CD4-positive, CD25-positive, alpha-beta regulatory T cell (primary cell): ENCODE measurements around the gene UNC93B1. TPM values are rescaled to one million over a fixed set of nuclear protein-coding genes. Genes with fewer than 3 reads are reported as not detected.
A peak's percentile ranks its signal among the peaks of the same experiment; 100 is the strongest.

ENCODE experiments used
- ATAC-seq, 2 donors: fragments of 150-1000 bp; cut with Tn5 transposase; one replicate each; pipeline ENCODE4 v1.10.0; 2021; ENCODE audit warnings: low read depth in 2 of 2, moderate number of reproducible peaks in 2 of 2, moderate library complexity in 1 of 2
- DNase-seq, 3 donors: peaks; one replicate each; pipeline versions ENCODE4 v3.0.0 to v3.0.0-alpha.2; 2012 to 2022; ENCODE audit warnings: mixed read lengths in 1 of 3
- H3K27ac ChIP-seq: one replicate; pipeline ENCODE4 v1.7.0; 2013; ENCODE audit warnings: mild to moderate bottlenecking, low read length; ENCODE audit not compliant: insufficient read depth, poor library complexity, severe bottlenecking
- H3K27me3 ChIP-seq: one replicate; pipeline ENCODE4 v1.7.0; 2013; ENCODE audit warnings: low read length; ENCODE audit not compliant: control insufficient read depth, insufficient read depth
- H3K36me3 ChIP-seq: one replicate; pipeline ENCODE4 v1.7.0; 2013; ENCODE audit warnings: mild to moderate bottlenecking, low read length, moderate library complexity; ENCODE audit not compliant: control insufficient read depth, insufficient read depth
- H3K4me1 ChIP-seq: 2 replicates; pipeline ENCODE4 v1.7.0; 2013; ENCODE audit warnings: mild to moderate bottlenecking, low read length; ENCODE audit not compliant: insufficient read depth, control insufficient read depth, poor library complexity, severe bottlenecking
- H3K4me3 ChIP-seq: one replicate; pipeline ENCODE4 v1.7.0; 2013; ENCODE audit warnings: low read depth, mild to moderate bottlenecking, low read length, moderate library complexity
- H3K9me3 ChIP-seq, 2 experiments: 1 replicate in 1 of 2; 2 replicates in 1 of 2; pipeline ENCODE4 v1.7.0; 2013; ENCODE audit warnings: low read length in 2 of 2, mild to moderate bottlenecking in 1 of 2, moderate library complexity in 1 of 2; ENCODE audit not compliant: control insufficient read depth in 2 of 2
- H3K27ac Mint-ChIP-seq, 3 donors: one replicate each; pipeline ENCODE4 v1.8.0; 2020 to 2022; ENCODE audit warnings: mild to moderate bottlenecking in 3 of 3, mixed read lengths in 3 of 3, moderate library complexity in 2 of 3
- H3K27me3 Mint-ChIP-seq: one replicate; pipeline ENCODE4 v1.8.0; 2022; ENCODE audit warnings: mild to moderate bottlenecking, mixed read lengths
- H3K36me3 Mint-ChIP-seq: one replicate; pipeline ENCODE4 v1.8.0; 2020; ENCODE audit warnings: mixed read lengths
- H3K4me1 Mint-ChIP-seq, 4 donors: one replicate each; pipeline ENCODE4 v1.8.0; 2020 to 2022; ENCODE audit warnings: mixed read lengths in 4 of 4, mild to moderate bottlenecking in 1 of 4
- H3K4me3 Mint-ChIP-seq, 4 donors: one replicate each; pipeline ENCODE4 v1.8.0; 2020 to 2022; ENCODE audit warnings: mild to moderate bottlenecking in 4 of 4, mixed read lengths in 4 of 4, moderate library complexity in 3 of 4
- H3K9me3 Mint-ChIP-seq, 7 donors: one replicate each; pipeline ENCODE4 v1.8.0; 2020 to 2022; ENCODE audit warnings: mixed read lengths in 7 of 7, mild to moderate bottlenecking in 3 of 7, moderate library complexity in 2 of 7
- polyA plus RNA-seq, 4 donors: library from polyadenylated mRNA; unstranded; fragments of 300-500 nt; fragmentation: Illumina TruSeq; gene quantifications; one replicate each; pipeline ENCODE4 v1.2.3, GENCODE V29; 2021
- total RNA-seq: library from RNA; stranded (reverse); gene quantifications from one replicate; pipeline ENCODE4 v1.2.3, GENCODE V29; 2022

UNC93B1 gene
- total and polyA plus RNA-seq, 5 donors from 2014 or later: 12.8 to 19.0 (median 14.2) TPM

- no peaks in the 10 kb centered on the region for H3K9me3 ChIP-seq
- H3K9me3 Mint-ChIP-seq: peaks cover 0 to 3% (median 0%) of the 10 kb centered on the region in 7 donors
- H3K36me3 Mint-ChIP-seq: peaks cover 9% of the 10 kb centered on the region
- DNase-seq (no peak), ATAC-seq (no peak)
- no peaks in the 10 kb centered on the region for H3K4me1 ChIP-seq
- H3K36me3 ChIP-seq: peaks cover 58% of the 10 kb centered on the region
- H3K27me3 ChIP-seq: no peaks in the 10 kb centered on the region
- H3K4me1 Mint-ChIP-seq: no peaks in the 10 kb centered on the region
- no peak overlapping the region for H3K4me3 Mint-ChIP-seq
- H3K4me3 ChIP-seq: no peak overlapping the region
- H3K27me3 Mint-ChIP-seq: no peaks in the 10 kb centered on the region
- no peak overlapping the region for H3K27ac ChIP-seq
- H3K27ac Mint-ChIP-seq: no peak overlapping the region
Observed at GRCh38 chr11:68048681-68049508, 45.0 kb upstream of the UNC93B1 start.

- H3K4me1 Mint-ChIP-seq: no peaks in the 10 kb centered on the region
- no peak overlapping the region for H3K4me3 Mint-ChIP-seq
- peaks cover 0 to 3% (median 0%) of the 10 kb centered on the region in 7 donors for H3K9me3 Mint-ChIP-seq
- no peak for ATAC-seq
- Histone ChIP-seq H3K36me3 (peaks cover 56% of the 10 kb centered on the region), H3K4me1 (no peaks in the 10 kb centered on the region), H3K27me3 (no peaks in the 10 kb centered on the region), H3K27ac (no peak overlapping the region), H3K9me3 (no peaks in the 10 kb centered on the region), H3K4me3 (no peak overlapping the region)
- H3K36me3 Mint-ChIP-seq: peaks cover 9% of the 10 kb centered on the region
- peak overlapping the region in 1 of 3 donors; percentile 42 for H3K27ac Mint-ChIP-seq
- no peak for DNase-seq
- no peaks in the 10 kb centered on the region for H3K27me3 Mint-ChIP-seq
Observed at GRCh38 chr11:68047437-68048290, 43.8 kb upstream of the UNC93B1 start.

DNA sequence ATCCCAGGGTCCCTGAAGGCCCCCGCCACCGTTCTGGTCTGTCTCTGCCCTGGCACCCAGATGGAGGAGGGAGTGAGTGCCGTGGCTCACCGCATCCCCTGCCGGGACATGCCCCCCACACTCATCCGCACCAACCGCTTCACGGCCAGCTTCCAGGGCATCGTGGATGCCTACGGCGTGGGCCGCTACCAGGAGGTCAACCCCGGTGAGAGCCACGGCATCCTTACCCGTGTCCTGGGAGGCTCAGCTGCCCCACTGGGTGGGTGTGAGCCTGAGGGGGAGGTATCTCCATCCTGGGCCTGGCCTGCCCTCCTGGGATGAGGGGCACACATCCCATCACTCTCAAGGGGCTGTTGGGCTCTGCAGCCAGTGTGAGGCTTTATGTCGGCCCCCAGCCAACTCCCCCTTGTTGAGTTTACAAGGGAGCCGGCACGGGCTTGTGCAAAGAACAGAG, 41.0 kb upstream of the UNC93B1 start:
- Histone ChIP-seq H3K4me1 (peaks cover 19% of the 10 kb centered on the region), H3K27ac (no peak overlapping the region), H3K27me3 (no peaks in the 10 kb centered on the region), H3K9me3 (no peaks in the 10 kb centered on the region), H3K4me3 (no peak overlapping the region), H3K36me3 (peaks cover 38% of the 10 kb centered on the region)
- H3K4me3 Mint-ChIP-seq: peak overlapping the region in 1 of 4 donors; percentile 73
- no peaks in the 10 kb centered on the region for H3K9me3 Mint-ChIP-seq
- peaks cover 3% of the 10 kb centered on the region for H3K36me3 Mint-ChIP-seq
- H3K27ac Mint-ChIP-seq: peak overlapping the region in 1 of 3 donors; percentile 20
- H3K27me3 Mint-ChIP-seq: no peaks in the 10 kb centered on the region
- H3K4me1 Mint-ChIP-seq: peaks cover 0 to 11% (median 2%) of the 10 kb centered on the region in 4 donors
- ATAC-seq: no peak
- no peak for DNase-seq

- no peaks in the 10 kb centered on the region for H3K9me3 ChIP-seq
- ATAC-seq (no peak), DNase-seq (no peak)
- no peak overlapping the region for H3K4me3 ChIP-seq
- H3K4me1 ChIP-seq: peaks cover 25% of the 10 kb centered on the region
- peak overlapping the region in 1 of 4 donors; percentile 76 for H3K4me3 Mint-ChIP-seq
- H3K27ac Mint-ChIP-seq: no peak overlapping the region
- H3K36me3 ChIP-seq: peaks cover 33% of the 10 kb centered on the region
- H3K4me1 Mint-ChIP-seq: peaks cover 0 to 13% (median 3%) of the 10 kb centered on the region in 4 donors
- no peak overlapping the region for H3K27ac ChIP-seq
- H3K27me3 ChIP-seq: no peaks in the 10 kb centered on the region
- H3K36me3 Mint-ChIP-seq: peaks cover 3% of the 10 kb centered on the region
- H3K27me3 Mint-ChIP-seq: no peaks in the 10 kb centered on the region
- no peaks in the 10 kb centered on the region for H3K9me3 Mint-ChIP-seq
Observed at GRCh38 chr11:68044145-68044813, 40.4 kb upstream of the UNC93B1 start.

DNA sequence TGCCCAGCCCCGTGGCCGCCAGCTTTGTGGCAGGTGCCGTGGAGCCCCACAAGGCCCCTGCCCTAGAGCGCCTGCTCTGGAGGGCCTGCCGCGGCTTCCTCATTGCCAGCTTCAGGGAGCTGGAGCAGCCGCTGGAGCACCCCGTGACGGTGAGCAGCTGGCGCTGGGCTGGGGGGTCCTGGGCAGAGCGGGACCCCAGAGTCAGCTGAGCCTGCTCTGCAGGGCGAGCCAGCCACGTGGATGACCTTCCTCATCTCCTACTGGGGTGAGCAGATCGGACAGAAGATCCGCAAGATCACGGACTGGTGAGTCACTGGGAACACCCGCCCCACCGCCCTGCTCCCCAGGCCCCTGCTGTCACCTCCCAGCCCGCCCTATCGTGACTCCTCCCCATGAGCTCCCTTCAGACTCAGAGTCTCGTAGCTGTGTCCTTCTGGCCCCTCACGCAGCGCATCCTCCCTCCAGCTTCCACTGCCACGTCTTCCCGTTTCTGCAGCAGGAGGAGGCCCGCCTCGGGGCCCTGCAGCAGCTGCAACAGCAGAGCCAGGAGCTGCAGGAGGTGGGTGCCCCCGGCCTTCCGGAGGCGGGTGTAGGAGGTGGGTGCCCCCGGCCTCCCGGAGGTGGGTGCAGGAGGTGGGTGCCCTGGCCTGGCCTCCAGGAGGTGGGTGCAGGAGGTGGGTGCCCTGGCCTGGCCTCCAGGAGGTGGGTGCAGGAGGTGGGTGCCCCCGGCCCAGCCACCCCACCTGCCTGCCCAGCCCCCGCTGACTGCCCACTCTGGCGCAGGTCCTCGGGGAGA, 39.6 kb upstream of the UNC93B1 start:
- ATAC-seq: no peak
- Histone ChIP-seq H3K27ac (no peak overlapping the region), H3K36me3 (peaks cover 27% of the 10 kb centered on the region), H3K27me3 (no peaks in the 10 kb centered on the region), H3K4me1 (peaks cover 31% of the 10 kb centered on the region), H3K9me3 (no peaks in the 10 kb centered on the region), H3K4me3 (no peak overlapping the region)
- Mint-ChIP-seq H3K27me3 (no peaks in the 10 kb centered on the region), H3K4me1 (peaks cover 0 to 13% (median 3%) of the 10 kb centered on the region in 4 donors), H3K4me3 (no peak overlapping the region), H3K27ac (no peak overlapping the region), H3K9me3 (no peaks in the 10 kb centered on the region), H3K36me3 (peaks cover 3% of the 10 kb centered on the region)
- DNase-seq: no peak

GRCh38 chr11:68043029-68043348, 39.1 kb upstream of the UNC93B1 start:
- H3K4me1 Mint-ChIP-seq: peaks cover 0 to 15% (median 3%) of the 10 kb centered on the region in 4 donors
- Histone ChIP-seq H3K9me3 (no peaks in the 10 kb centered on the region), H3K36me3 (peaks cover 25% of the 10 kb centered on the region), H3K4me3 (no peak overlapping the region), H3K27me3 (no peaks in the 10 kb centered on the region), H3K4me1 (peaks cover 36% of the 10 kb centered on the region), H3K27ac (no peak overlapping the region)
- DNase-seq (no peak), ATAC-seq (no peak)
- no peak overlapping the region for H3K27ac Mint-ChIP-seq
- H3K9me3 Mint-ChIP-seq: no peaks in the 10 kb centered on the region
- no peaks in the 10 kb centered on the region for H3K27me3 Mint-ChIP-seq
- H3K4me3 Mint-ChIP-seq: no peak overlapping the region
- H3K36me3 Mint-ChIP-seq: peaks cover 3% of the 10 kb centered on the region
